22Rv1 (cell line): ENCODE results near the gene TNFRSF21.

Source experiments
- CTCF ChIP-seq: fragments of 450-650 bp; IDR thresholded peaks from 2 replicates; pipeline ENCODE4 v1.5.1; 2017; ENCODE audit warnings: mild to moderate bottlenecking
- ZFX ChIP-seq: fragments of 450-650 bp; IDR thresholded peaks from 2 replicates; pipeline ENCODE4 v1.6.1; 2017; ENCODE audit warnings: antibody characterized with exemption, borderline replicate concordance

- no peak for TF ChIP-seq CTCF
- TF ChIP-seq ZFX = no peak
Observed at GRCh38 chr6:47256981-47257730, 52.5 kb downstream of the TNFRSF21 start.
